Muscle layer of duodenum (tissue), 2 donors: ENCODE results near the gene NHSL2.

Experiments
- H3K27ac ChIP-seq: one replicate; pipeline ENCODE4 v1.7.0; 2013; ENCODE audit warnings: mild to moderate bottlenecking, low read length
- H3K27me3 ChIP-seq: one replicate; pipeline ENCODE4 v1.7.0; 2013; ENCODE audit warnings: low read depth, mild to moderate bottlenecking, control low read depth, low read length
- H3K36me3 ChIP-seq, 2 donors: one replicate each; pipeline ENCODE4 v1.7.0; 2013; ENCODE audit warnings: low read length in 2 of 2, control low read depth in 1 of 2, mild to moderate bottlenecking in 1 of 2; ENCODE audit not compliant: insufficient read depth in 2 of 2, control insufficient read depth in 1 of 2
- H3K4me1 ChIP-seq, 2 donors: one replicate each; pipeline ENCODE4 v1.7.0; 2013; ENCODE audit warnings: low read length in 2 of 2, mild to moderate bottlenecking in 2 of 2, control low read depth in 1 of 2, moderate library complexity in 1 of 2; ENCODE audit not compliant: insufficient read depth in 2 of 2, control insufficient read depth in 1 of 2
- H3K4me3 ChIP-seq, 2 donors: one replicate each; pipeline ENCODE4 v1.7.0; 2013; ENCODE audit warnings: low read length in 2 of 2, low read depth in 1 of 2, mild to moderate bottlenecking in 1 of 2
- H3K9me3 ChIP-seq, 2 donors: one replicate each; pipeline ENCODE4 v1.7.0; 2013; ENCODE audit warnings: low read length in 2 of 2, control low read depth in 1 of 2, mild to moderate bottlenecking in 1 of 2; ENCODE audit not compliant: control insufficient read depth in 1 of 2
- donor health status: healthy.

The NHSL2 gene

DNA sequence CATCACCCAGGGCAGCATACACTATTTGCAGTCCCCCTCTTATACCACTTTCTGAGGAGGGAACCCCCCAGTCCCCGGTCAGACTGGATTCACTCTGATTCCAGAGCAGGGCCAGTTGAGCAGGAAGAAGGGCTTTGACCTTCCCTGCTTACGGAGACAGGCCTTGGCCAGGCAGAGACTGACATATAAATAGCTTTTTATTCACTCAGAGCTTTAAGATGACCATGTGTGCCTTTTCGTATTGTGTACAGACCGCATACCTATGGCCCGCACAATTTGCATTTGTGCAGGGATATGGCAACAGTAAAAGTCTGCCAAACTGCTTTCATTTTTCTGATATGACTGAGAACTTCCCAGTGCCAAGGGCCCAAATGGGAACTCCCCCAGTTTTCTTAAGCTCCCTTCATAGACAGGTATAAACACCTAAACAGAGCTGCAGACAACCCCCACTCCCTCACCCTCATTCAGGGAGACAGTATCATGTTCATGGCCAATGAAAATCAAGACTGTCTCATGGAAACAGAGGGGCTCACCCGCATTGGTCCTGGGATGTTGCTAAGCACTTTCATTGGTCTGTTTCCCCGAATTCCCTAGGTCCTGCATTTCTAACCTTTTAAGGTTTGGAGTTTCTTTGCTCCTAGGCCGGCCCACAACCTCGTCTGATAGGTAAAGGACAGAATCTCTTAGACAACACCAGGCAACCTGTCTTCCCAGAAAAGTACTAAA, 135.1 kb downstream of the NHSL2 start:
- H3K4me1 ChIP-seq = peaks cover 11 to 30% of the 10 kb centered on the region in 2 donors
- H3K27me3 ChIP-seq = no peaks in the 10 kb centered on the region
- no peak overlapping the region for H3K4me3 ChIP-seq
- H3K36me3 ChIP-seq = no peaks in the 10 kb centered on the region
- H3K27ac ChIP-seq = peak overlapping the region; percentile 57
- no peaks in the 10 kb centered on the region for H3K9me3 ChIP-seq

DNA sequence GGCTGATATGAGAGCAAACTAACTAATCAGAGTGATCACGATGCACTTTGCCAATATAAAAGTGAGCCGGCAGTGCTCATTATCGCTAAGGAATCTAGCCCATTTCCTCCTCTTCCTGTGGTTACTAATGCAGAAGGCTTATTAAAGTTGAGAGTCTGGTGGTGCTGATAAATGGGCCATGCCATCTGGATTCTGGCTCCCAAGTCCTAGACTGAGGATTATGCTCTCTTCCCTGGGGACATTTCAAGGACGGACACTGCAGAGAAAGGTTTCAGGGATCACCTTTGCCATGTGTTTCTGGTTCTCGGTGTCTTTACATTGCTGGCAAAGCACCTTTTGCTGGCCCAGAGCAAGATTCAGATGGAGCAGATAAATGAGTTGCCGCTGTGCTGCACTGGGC, 135.8 kb downstream of the NHSL2 start:
- H3K4me1 ChIP-seq = peaks cover 11 to 28% of the 10 kb centered on the region in 2 donors
- peak overlapping the region; percentile 57 for H3K27ac ChIP-seq
- no peaks in the 10 kb centered on the region for H3K36me3 ChIP-seq

DNA sequence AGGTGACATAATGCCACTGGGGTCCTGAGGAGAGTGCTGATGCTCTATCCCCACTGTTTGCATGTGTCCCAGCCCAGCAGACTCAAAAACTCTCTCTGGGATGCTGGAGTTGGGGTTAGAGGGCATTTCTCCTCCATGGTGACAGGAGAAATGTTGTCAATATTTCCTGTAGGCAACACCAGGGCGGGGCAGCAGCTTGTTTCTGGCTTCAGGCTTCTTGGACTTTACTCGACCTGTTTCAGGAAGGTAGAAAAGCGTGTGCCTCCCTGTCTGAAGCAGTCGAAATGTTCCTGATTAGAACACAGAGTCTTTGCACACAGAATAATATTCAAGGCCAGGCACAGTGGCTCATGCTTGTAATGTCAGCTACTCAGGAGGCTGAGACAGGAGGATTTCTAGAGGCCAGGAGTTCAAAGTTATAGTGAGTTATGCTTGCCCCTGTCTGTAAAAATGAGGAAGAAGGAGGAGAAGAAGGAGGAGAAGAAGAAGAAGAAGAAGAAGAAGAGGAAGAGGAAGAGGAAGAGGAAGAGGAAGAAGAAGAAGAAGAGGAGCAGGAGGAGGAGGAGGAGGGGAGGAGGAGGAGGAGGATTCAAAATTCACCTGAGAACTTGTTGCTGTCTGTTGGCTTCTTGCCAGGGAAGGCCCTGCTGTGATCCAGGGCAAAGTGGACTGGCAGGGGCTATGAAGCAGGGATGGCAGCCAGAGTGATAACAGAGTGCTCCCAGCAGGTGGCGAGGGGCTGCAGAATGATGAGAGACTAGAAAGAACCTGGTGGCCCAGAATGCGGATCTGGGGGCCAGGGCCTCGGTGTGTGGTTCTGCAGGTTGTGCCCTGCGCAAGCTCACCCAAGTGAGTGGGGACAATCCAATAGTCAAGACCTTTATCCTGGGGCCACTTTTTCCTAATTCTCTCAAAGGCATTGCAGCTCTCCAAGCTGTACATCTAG, 138.1 kb downstream of the NHSL2 start:
- H3K27me3 ChIP-seq = no peaks in the 10 kb centered on the region
- peaks cover 3 to 26% of the 10 kb centered on the region in 2 donors for H3K4me1 ChIP-seq
- no peak overlapping the region for H3K4me3 ChIP-seq
- H3K36me3 ChIP-seq = no peaks in the 10 kb centered on the region
- no peak overlapping the region for H3K27ac ChIP-seq
- no peaks in the 10 kb centered on the region for H3K9me3 ChIP-seq

More for the DNA sequence above, 135.8 kb downstream of the NHSL2 start:
- Histone ChIP-seq H3K27me3 (no peaks in the 10 kb centered on the region), H3K9me3 (no peaks in the 10 kb centered on the region), H3K4me3 (no peak overlapping the region)

DNA sequence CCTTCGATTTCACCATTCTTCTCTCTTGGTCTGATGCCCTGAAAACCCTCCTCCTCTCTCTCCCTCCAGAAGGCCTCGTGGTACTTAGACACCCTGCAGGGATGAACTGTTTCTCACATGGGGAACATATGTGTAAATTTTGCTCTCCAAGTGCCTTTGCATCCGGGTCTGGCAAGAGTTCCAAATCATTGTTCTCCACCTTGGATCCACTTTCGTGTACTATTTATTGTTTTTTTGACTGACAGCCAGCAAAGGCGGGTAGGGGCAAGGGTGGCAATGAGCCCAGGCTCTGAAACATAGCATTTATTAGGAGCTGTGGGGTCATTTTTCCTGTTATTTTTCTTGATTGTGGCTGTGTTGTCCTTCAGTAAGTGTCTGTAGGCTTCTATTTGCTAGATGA, 139.4 kb downstream of the NHSL2 start:
- no peaks in the 10 kb centered on the region for H3K27me3 ChIP-seq
- H3K27ac ChIP-seq = no peak overlapping the region
- H3K36me3 ChIP-seq = no peaks in the 10 kb centered on the region
- peaks cover 3 to 26% of the 10 kb centered on the region in 2 donors for H3K4me1 ChIP-seq
- no peak overlapping the region for H3K4me3 ChIP-seq
- no peaks in the 10 kb centered on the region for H3K9me3 ChIP-seq

- Histone ChIP-seq H3K4me1 (peaks cover 3 to 19% of the 10 kb centered on the region in 2 donors), H3K27me3 (no peaks in the 10 kb centered on the region), H3K36me3 (no peaks in the 10 kb centered on the region), H3K27ac (no peak overlapping the region), H3K9me3 (no peaks in the 10 kb centered on the region), H3K4me3 (no peak overlapping the region)
Observed at GRCh38 chrX:72051589-72051988, 140.9 kb downstream of the NHSL2 start.

- Histone ChIP-seq H3K27ac (no peak overlapping the region), H3K27me3 (no peaks in the 10 kb centered on the region), H3K36me3 (no peaks in the 10 kb centered on the region)
Observed at GRCh38 chrX:72052415-72053090, 141.9 kb downstream of the NHSL2 start.

DNA sequence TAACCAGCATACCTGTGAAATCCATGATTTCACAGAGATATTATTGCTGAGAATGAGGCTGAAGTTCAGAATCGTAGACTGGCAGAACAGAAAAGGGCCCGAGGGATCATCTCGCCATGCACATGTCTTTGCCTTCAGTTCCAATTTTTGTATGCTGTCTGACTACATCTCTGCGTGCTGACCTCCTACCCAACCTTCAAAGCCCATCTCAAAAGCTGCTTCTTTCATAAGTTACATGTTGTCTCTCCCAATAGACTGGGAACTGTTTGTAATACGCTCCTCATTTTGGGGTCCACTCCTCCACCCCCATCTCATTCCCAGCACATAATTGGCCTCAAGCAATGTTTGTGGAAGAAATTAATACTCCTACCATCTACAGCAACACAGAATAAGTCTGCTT, 142.9 kb downstream of the NHSL2 start:
- peaks cover 6 to 19% of the 10 kb centered on the region in 2 donors for H3K4me1 ChIP-seq
- no peaks in the 10 kb centered on the region for H3K9me3 ChIP-seq
- H3K27ac ChIP-seq = no peak overlapping the region
- no peak overlapping the region for H3K4me3 ChIP-seq
- no peaks in the 10 kb centered on the region for H3K36me3 ChIP-seq
- H3K27me3 ChIP-seq = no peaks in the 10 kb centered on the region

More at GRCh38 chrX:72052415-72053090, 141.9 kb downstream of the NHSL2 start:
- Histone ChIP-seq H3K4me3 (no peak overlapping the region), H3K4me1 (peaks cover 6 to 15% of the 10 kb centered on the region in 2 donors), H3K9me3 (no peaks in the 10 kb centered on the region)

DNA sequence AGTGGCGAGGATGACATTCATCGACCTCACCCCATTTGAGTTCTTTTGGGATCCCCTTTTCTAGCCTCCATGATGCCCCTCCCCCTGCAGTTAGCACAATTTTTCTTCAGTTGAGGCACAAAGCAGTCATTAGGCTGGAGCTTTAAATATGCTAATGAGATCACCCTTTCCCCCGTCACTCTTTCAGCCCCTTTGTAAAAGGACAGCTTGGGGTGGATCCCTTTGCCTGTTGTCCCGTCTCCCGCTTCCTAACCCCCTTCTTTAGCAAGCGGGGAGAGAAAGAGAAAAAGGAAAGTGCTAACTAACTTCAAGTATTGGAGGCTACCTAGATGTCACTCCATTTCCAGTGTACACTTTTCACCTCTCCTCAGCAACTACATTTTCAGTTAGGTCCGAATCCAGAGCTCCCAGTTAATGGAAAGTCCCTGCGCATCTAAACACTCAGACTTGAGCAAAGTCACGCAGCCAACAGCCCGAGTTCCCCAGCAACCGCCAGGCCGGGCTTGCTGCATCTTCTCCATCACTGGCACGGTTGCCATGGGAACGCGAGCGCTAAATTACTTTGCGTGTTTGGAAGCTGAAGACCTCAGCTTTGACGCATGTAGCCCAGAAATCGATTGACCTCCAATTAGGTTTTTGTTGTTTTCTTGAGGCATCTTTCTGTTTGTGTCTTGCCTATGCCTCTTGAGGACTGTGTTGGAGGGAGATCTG, 144.3 kb downstream of the NHSL2 start:
- H3K36me3 ChIP-seq = no peaks in the 10 kb centered on the region

GRCh38 chrX:72057331-72057730, 146.7 kb downstream of the NHSL2 start:
- H3K4me1 ChIP-seq = peaks cover 4 to 27% of the 10 kb centered on the region in 2 donors
- no peaks in the 10 kb centered on the region for H3K27me3 ChIP-seq
- H3K9me3 ChIP-seq = no peaks in the 10 kb centered on the region
- no peak overlapping the region for H3K4me3 ChIP-seq
- no peak overlapping the region for H3K27ac ChIP-seq
- H3K36me3 ChIP-seq = no peaks in the 10 kb centered on the region

More for the DNA sequence above, 144.3 kb downstream of the NHSL2 start:
- Histone ChIP-seq H3K4me1 (peaks cover 4 to 25% of the 10 kb centered on the region in 2 donors), H3K27ac (no peak overlapping the region), H3K27me3 (no peaks in the 10 kb centered on the region), H3K4me3 (no peak overlapping the region), H3K9me3 (no peaks in the 10 kb centered on the region)

- Histone ChIP-seq H3K27ac (no peak overlapping the region), H3K4me1 (peaks cover 4 to 27% of the 10 kb centered on the region in 2 donors), H3K36me3 (no peaks in the 10 kb centered on the region), H3K27me3 (no peaks in the 10 kb centered on the region), H3K9me3 (no peaks in the 10 kb centered on the region), H3K4me3 (no peak overlapping the region)
Observed at GRCh38 chrX:72057849-72058248, 147.2 kb downstream of the NHSL2 start.
